IPS DF 6.9 (cell line): ENCODE results near the gene PIM1.
"Not testable (repeated sequence)": the region's sequence is repeated elsewhere in the genome, so short reads cannot be mapped to it uniquely, and the experiment has no call there.

Source experiments
- DNase-seq: peaks from one replicate; pipeline ENCODE4 v3.0.0-alpha.2; 2013; ENCODE audit warnings: low read depth, low spot score
- H3K27ac ChIP-seq: one replicate; pipeline ENCODE4 v1.5.1; 2013; ENCODE audit warnings: low read length, control low read depth
- H3K27me3 ChIP-seq: 2 replicates; pipeline ENCODE4 v1.6.1; 2013; ENCODE audit warnings: mild to moderate bottlenecking, low read length; ENCODE audit not compliant: control insufficient read depth, insufficient read depth
- H3K36me3 ChIP-seq: 2 replicates; pipeline ENCODE4 v1.6.1; 2013; ENCODE audit warnings: low read length; ENCODE audit not compliant: control insufficient read depth, insufficient read depth
- H3K4me1 ChIP-seq: 2 replicates; pipeline ENCODE4 v1.6.1; 2013; ENCODE audit warnings: low read length; ENCODE audit not compliant: control insufficient read depth, insufficient read depth
- H3K4me3 ChIP-seq: 2 replicates; pipeline ENCODE4 v1.5.1; 2013; ENCODE audit warnings: mild to moderate bottlenecking, low read length
- H3K9me3 ChIP-seq: 2 replicates; pipeline ENCODE4 v1.6.1; 2013; ENCODE audit warnings: low read length, inconsistent platforms; ENCODE audit not compliant: control insufficient read depth, insufficient read depth
- WGBS: extraction: QIAGEN DNeasy Blood & Tissue Kit; methylation state at CpG from one replicate; pipeline ENCODE4 v1.1.7; 2013; ENCODE audit warnings: mixed read lengths, missing lambda C conversion rate; ENCODE audit not compliant: insufficient read length, insufficient coverage; 5-methylcytosine and 5-hydroxymethylcytosine counted together

PIM1 gene

DNA sequence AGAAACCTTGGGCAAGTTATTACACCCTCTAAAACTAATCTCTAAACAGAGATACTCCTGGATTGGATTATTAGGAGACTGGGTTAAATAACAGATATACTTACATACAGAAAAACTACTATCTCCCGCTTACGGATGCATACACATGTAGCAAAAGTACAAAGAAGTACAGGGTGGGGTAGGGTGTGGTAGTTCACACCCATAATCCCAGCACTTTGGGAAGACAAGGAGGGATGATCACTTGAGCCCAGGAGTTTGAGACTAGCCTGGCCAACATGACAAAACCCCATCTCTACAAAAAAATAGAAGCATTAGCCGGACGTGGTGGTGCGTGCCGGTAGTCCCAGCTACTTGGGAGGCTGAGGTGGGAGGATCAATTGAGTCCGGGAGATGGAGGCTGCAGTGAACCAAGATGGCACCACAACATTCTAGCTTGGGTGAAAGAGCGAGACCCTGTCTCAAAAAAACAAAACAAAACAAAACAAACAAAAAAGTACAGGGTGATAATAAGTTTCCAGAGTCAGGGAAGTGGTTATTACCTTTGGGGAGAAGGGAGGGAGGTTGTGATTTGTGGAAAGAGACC, 8.1 kb downstream of the PIM1 start:
- H3K27ac ChIP-seq = no peak overlapping the region
- H3K36me3 ChIP-seq = peaks cover 19% of the 10 kb centered on the region; the same call in 1 of the 2 replicates
- no CpG with 5 or more reads among the region's 8 CpGs for WGBS
- no peak overlapping the region for H3K4me3 ChIP-seq
- DNase-seq = no peak
- H3K4me1 ChIP-seq = no peaks in the 10 kb centered on the region
- no peaks in the 10 kb centered on the region for H3K9me3 ChIP-seq
- H3K27me3 ChIP-seq = no peaks in the 10 kb centered on the region

DNA sequence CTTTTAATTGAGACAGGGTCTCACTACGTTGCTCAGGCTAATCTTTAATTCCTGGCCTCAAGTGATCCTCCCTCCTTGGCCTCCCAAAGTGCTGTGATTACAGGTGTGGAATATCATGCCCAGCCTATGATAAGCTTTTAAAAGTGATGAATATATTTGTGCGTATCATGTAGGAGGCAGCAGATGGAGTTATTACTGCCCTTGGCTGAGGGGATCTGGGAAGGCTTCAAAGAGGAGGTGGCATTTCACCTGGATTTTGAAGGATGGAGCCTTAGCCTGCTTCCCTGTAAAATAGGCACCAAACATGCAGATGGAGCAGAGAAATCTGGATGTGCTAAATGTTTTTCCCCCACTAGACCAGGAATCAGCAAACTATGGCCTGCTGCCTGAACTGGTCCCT, 10.1 kb downstream of the PIM1 start:
- DNase-seq = no peak
- Histone ChIP-seq H3K36me3 (peaks cover 2% of the 10 kb centered on the region; the same call in 1 of the 2 replicates), H3K27ac (no peak overlapping the region), H3K27me3 (no peaks in the 10 kb centered on the region), H3K4me3 (no peak overlapping the region), H3K9me3 (no peaks in the 10 kb centered on the region), H3K4me1 (no peaks in the 10 kb centered on the region)
- WGBS = no CpG with 5 or more reads among the region's 2 CpGs

DNA sequence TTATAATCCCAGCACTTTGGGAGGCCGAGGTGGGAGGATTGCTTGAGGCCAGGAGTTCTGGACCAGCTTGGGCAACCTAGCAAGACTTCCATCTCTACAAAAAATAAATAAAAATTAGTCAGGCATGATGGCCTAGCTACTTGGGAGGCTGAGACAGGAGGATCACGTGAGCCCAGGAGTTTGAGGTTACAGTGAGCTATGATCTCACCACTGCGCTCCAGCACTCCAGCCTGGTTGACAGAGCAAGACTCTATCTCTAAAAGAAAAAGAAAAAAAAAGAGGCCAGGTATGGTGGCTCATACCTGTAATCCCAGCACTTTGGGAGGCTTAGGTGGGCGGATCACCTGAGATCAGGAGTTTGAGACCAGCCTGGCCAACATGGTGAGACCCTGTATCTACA, 10.7 kb downstream of the PIM1 start:
- not testable (repeated sequence) for H3K4me1 ChIP-seq, H3K27ac ChIP-seq, H3K27me3 ChIP-seq, H3K36me3 ChIP-seq, DNase-seq, H3K4me3 ChIP-seq, H3K9me3 ChIP-seq
- no CpG with 5 or more reads among the region's 4 CpGs for WGBS

DNA sequence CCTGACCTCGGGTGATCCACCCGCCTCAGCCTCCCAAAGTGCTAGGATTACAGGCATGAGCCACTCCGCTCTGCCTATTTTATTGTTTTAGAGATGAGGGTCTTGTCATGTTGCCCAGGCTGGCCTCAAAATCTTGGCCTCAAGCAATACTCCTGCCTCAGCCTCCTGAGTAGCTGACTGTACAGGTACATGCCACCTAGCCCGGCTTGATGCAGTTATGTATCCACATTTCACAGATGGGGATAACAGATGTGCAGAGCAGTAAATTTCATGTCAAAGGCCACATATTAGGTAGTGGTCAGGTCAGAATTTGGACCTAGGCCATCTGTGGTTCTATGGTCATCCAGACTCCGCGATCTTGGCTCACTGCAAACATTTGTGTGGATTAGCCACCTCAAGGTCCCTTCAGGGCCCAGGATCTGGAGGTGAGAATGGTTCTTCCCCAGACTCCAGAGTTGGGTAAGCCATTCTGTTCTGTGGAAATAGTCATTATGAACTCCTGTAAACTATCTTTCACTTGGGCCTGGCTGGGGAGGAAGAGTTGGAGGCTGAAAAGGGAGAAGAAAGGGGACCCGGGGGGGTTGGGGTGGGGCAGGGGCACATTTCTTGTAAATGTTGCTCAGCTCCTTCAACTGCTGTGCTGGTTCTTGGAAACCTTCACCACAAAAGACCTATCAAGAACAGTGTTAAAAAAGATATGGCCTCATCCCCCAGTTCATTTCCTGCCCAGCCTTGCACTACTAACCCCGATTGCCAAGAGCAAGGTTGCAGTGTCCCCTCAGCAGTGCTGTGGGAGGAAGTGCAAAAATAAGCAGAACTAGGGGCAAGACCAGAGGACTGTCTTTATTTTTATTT, 13.0 kb downstream of the PIM1 start:
- no peaks in the 10 kb centered on the region for H3K9me3 ChIP-seq
- no peak overlapping the region for H3K27ac ChIP-seq
- no peaks in the 10 kb centered on the region for H3K4me1 ChIP-seq
- WGBS = no CpG with 5 or more reads among the region's 8 CpGs
- no peaks in the 10 kb centered on the region for H3K36me3 ChIP-seq
- no peak overlapping the region for H3K4me3 ChIP-seq
- no peak for DNase-seq
- no peaks in the 10 kb centered on the region for H3K27me3 ChIP-seq

DNA sequence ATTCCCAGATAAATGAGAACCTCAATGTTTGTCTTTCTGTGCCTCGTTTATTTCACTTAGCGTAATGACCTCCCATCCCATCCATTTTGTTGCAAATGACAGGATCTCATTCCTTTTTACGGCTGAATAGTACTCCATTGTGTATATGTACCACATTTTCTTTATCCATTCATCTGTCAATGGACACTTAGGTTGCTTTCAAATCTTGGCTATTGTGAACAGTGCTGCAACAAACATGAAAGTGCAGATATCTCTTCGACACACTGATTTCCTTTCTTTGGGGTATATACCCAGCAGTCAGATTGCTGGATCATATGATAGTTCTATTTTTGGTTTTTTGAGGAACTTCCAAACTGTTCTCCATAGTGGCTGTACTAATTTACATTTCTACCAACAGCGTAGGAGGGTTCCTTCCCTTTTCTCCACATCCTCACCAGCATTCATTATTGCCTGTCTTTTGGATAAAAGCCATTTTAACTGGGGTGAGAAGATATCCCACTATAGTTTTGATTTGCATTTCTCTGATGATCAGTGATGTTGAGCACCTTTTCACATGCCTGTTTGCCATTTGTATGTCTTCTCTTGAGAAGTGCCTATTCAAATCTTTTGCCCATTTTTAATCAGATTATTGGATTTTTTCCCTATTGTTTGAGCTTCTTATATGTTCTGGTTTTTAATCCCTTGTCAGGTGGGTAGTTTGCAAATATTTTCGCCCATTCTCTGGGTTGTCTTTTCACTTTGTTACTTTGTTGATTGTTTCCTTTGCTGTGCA, 16.2 kb downstream of the PIM1 start:
- H3K27ac ChIP-seq, H3K27me3 ChIP-seq, H3K4me1 ChIP-seq, H3K9me3 ChIP-seq, H3K36me3 ChIP-seq, DNase-seq, H3K4me3 ChIP-seq: not testable (repeated sequence)
- no CpG with 5 or more reads among the region's 6 CpGs for WGBS

DNA sequence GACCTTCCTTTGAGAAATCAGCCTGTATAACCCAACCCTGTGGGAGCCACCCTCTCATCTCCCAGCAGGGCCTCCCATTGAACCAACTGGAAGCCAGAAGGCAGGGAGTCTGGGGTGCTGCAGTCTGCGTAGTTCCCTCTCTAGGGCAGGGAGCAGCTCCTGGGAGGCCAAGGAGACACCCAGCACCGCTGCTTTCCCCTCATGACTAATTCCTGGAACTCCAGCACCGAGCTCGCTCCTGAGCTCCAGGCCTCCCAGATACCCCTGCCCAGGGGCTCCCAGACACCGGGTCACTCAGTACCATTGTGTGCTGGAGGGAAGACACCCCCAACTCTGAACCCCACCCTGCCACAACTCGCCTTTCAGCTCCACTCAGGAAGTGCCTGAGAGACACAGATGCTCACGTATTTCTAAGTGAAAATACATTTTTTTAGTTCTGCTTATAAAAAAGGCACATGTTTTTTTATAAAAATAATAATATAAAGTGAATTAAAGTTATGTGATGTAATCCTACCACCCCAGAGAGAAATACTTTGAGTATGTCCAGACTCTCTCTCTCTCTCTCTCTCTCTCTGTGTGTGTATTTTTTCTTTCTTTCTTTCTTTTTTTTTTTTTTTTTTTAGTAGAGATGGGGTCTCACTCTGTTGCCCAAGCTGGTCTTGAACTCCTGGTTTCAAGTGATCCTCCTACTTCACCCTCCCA, 17.5 kb downstream of the PIM1 start:
- no peaks in the 10 kb centered on the region for H3K9me3 ChIP-seq
- no peak overlapping the region for H3K4me3 ChIP-seq
- H3K4me1 ChIP-seq = no peaks in the 10 kb centered on the region
- no peak for DNase-seq
- WGBS = no CpG with 5 or more reads among the region's 7 CpGs
- H3K27me3 ChIP-seq = no peaks in the 10 kb centered on the region
- H3K27ac ChIP-seq = no peak overlapping the region
- no peaks in the 10 kb centered on the region for H3K36me3 ChIP-seq

DNA sequence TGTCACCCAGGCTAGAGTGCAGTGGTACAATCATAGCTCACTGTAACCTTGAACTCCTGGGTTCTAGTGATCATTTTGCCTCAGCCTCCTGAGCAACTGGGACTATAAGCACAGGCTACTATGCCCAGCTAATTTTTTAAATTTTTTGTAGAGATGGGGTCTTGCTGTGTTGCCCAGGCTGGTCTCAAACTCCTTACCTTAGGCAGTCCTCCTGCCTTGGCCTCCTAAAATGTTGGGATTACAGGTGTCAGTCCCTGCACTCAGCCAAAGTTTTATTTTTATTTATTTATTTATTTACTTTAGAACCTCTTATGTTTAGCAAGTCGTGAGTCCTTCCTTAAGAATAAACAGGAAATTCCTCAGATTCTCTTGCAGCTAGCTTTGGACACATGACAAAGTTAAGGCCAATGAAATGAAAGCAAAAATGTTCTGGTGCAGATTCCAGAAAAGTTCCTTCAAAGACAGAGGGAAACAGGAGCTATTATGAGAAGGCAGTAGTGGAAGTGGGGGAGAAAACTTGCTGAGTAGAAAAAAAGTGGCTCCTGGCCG, 19.1 kb downstream of the PIM1 start:
- no peaks in the 10 kb centered on the region for H3K4me1 ChIP-seq
- DNase-seq = no peak
- no peak overlapping the region for H3K4me3 ChIP-seq
- whole genome bisulfite sequencing = no CpG with 5 or more reads among the region's 2 CpGs
- no peaks in the 10 kb centered on the region for H3K36me3 ChIP-seq
- H3K9me3 ChIP-seq = no peaks in the 10 kb centered on the region
- H3K27ac ChIP-seq = no peak overlapping the region
- H3K27me3 ChIP-seq = no peaks in the 10 kb centered on the region

DNA sequence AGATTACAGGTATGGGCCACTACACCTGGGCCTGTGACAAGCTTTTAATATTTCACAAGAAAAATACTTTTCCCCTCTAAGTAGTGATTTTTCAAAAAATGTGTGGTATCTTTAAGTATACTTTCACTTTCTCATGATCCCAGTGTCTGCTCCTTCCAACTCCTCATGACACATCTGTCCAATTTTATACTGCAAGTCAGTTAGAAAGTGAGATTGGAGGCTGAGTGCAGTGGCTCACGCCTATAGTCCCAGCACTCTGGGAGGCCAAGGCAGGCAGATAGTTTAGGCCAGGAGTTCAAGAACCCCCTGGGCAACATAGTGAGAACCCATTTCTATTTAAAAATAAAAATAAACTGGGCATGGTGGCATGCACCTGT, 20.2 kb downstream of the PIM1 start:
- DNase-seq = no peak

DNA sequence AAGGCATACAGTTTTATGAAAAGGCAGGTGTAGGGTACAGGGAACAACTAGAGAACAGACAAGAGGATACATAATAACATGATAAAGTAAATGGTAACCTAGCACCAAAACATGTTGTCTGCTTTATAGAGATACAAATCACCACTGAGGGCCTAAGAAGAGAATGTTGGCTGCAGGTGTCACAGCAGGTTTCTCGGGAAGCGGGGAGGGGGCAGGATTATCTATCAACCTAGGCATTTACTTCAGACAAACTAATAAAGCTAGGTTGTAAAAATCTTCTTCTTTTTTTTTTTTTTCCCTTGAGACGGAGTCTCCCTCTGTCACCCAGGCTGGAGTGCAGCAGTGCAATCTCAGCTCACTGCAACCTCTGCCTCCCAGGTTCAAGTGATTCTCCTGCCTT, 22.7 kb downstream of the PIM1 start:
- no CpG with 5 or more reads among the region's 3 CpGs for WGBS
- H3K9me3 ChIP-seq = no peaks in the 10 kb centered on the region
- H3K27ac ChIP-seq = no peak overlapping the region
- no peaks in the 10 kb centered on the region for H3K36me3 ChIP-seq
- H3K27me3 ChIP-seq = no peaks in the 10 kb centered on the region
- H3K4me3 ChIP-seq = no peak overlapping the region
- no peak for DNase-seq
- H3K4me1 ChIP-seq = no peaks in the 10 kb centered on the region

More for the DNA sequence above, 20.2 kb downstream of the PIM1 start:
- Histone ChIP-seq H3K27me3 (no peaks in the 10 kb centered on the region), H3K27ac (no peak overlapping the region), H3K4me1 (no peaks in the 10 kb centered on the region), H3K9me3 (no peaks in the 10 kb centered on the region), H3K36me3 (no peaks in the 10 kb centered on the region), H3K4me3 (no peak overlapping the region)
- no CpG with 5 or more reads among the region's 1 CpG for WGBS

DNA sequence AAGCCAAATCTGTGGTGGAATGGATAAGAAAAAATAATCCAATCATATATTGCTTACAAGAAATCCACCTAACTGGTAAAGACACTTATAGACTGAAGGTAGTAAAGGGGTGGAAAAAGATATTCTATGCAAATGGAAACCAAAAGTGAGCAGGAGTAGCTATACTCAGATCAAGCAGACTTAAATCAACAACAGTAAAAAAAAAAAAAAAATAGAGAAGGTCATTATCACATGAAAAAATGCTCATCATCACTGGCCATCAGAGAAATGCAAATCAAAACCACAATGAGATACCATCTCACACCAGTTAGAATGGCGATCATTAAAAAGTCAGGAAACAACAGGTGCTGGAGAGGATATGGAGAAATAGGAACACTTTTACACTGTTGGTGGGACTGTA, 24.9 kb downstream of the PIM1 start:
- not testable (repeated sequence) for H3K4me3 ChIP-seq, H3K27ac ChIP-seq, H3K9me3 ChIP-seq, H3K36me3 ChIP-seq, H3K4me1 ChIP-seq, DNase-seq, H3K27me3 ChIP-seq
- WGBS = no CpG with 5 or more reads among the region's 1 CpG
